ENCODE results near the gene CCNE1.
"Not testable (repeated sequence)": the region's sequence is repeated elsewhere in the genome, so short reads cannot be mapped to it uniquely, and the experiment has no call there.

Gene CCNE1

GRCh38 chr19:29785955-29786589, 25.7 kb upstream of the CCNE1 start:
- in situ Hi-C loops (cut with HindIII; ENCODE audit: low sequenced_read_pairs), result no loop called here

DNA sequence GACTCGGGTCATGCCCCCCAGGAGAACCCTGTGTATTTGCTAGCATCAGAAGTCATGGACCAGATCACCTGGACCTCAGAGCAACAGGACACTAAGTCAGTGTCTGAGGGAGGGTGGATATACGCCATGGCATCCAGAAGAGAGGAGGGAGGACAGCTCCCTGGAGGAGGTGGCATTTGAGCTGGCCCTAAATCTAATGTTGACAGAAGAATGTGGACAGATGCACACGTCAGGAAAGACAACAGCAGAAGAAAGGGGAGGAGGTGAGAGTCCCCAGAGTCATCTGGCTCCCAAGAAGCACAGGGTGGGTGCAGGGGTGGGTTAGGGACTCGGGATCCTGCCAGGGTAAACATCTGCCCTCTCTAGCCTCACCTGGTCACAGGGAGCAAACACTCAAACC, 24.5 kb upstream of the CCNE1 start:
- in situ Hi-C loops (cut with HindIII; ENCODE audit: low sequenced_read_pairs), result no loop called here

DNA sequence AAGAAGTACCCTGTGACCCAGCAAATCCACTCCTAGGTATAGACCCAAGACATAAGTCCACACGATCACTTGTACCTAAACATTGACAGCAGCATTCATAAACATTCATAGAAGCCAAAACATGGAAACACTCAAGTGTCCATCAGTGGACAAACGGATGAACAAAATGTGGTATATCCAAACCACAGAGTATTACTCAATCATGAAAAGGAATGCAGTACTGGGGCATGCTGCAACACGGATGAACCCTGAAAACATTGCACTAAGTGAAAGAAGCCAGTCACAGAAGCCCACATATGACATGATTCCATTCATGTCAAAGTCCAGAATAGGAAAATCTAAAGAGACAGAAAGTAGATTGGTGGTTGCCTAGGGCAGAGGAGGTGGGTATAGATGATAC, 22.8 kb upstream of the CCNE1 start:
- in situ Hi-C loops (cut with HindIII; ENCODE audit: low sequenced_read_pairs), result no loop called here

DNA sequence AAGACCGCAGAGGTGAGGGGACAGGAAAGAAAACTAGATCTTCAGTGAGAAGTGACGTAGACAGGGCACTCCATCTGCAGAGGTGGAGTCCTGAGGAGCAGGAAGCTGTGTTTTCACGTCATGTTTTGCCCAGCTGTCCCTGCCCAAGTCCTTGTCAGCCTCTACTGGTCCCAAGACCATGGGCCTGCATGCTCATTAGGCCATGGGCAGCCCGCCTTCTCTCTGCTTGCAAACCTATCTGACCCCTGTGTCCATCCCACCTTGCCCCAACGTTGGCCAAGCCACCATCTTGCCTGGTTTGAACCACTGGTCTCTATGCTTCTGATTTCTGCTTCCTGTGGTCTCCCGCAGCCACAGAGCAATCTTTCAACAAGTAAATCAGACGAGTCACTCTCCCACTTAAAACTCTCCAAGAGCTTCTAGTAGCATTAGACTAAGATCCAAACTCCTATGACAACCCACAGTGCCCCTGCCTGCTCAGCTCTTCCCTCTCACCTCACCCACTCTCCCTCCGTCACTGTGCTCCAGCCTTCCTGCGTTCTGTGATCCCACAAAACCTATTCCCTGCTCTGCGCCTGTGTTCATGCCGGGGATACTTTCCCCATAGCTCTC, 18.6 kb upstream of the CCNE1 start:
- in situ Hi-C loops (cut with HindIII; ENCODE audit: low sequenced_read_pairs), result no loop called here

DNA sequence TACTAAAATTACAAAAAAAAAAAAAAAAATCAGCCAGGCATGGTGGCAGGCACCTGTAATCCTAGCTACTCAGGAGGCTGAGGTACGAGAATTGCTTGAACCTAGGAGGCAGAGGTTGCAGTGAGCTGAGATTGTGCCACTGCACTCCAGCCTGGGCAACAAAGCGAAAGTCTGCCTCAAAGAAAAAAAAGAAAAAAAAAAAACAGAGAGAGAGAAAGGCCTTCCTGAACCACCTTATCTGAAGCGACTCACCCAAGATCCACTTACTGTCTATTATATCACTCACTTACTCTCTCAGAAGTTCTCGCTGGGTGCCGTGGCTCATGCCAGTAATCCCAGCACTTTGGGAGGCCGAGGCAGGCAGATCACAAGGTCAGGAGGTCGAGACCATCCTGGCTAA, 17.3 kb upstream of the CCNE1 start:
- in situ Hi-C loops (cut with HindIII; ENCODE audit: low sequenced_read_pairs), result not testable (repeated sequence)

GRCh38 chr19:29795461-29796172, 16.2 kb upstream of the CCNE1 start:
- in situ Hi-C loops (cut with HindIII; ENCODE audit: low sequenced_read_pairs), result no loop called here

- in situ Hi-C loops (cut with HindIII; ENCODE audit: low sequenced_read_pairs), result no loop called here
Observed at GRCh38 chr19:29796173-29796573, 15.6 kb upstream of the CCNE1 start.

DNA sequence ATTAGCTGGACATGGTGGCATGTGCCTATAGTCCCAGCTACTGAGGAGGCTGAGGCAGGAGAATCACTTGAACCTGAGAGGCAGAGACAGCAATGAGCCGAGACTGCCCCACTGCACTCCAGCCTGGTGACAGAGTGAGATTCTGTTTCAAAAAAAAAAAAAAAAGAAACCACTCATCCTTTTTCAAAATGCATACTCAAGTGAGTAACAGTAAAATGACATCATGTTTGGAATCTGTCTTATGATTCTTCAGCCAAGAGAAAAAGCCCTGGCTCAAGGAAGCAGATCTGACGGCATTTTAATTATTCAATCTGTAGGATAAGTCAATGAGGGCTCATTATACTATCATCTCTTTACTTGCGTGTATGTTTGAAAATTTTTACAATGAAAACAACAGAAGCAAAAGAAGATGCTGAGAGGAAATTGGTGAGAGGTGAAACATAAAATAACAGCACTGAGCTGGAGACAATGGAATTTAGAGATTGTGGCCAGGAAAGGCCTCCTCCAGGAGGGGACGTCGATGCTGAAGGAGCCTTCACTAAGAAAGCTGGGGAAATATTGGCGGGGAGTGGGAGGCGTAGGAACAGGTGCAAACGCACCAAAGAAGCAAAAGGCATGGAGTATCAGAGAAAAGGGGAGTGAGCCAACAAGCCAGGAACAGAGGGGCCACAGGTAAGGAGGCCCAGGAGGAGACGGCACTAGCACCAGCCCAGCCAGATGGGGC, 12.9 kb upstream of the CCNE1 start:
- in situ Hi-C loops (cut with HindIII; ENCODE audit: low sequenced_read_pairs), result no loop called here

GRCh38 chr19:29800100-29800825, 11.5 kb upstream of the CCNE1 start:
- in situ Hi-C loops (cut with HindIII; ENCODE audit: low sequenced_read_pairs), result no loop called here

GRCh38 chr19:29803951-29804350, 7.8 kb upstream of the CCNE1 start:
- in situ Hi-C loops (cut with HindIII; ENCODE audit: low sequenced_read_pairs), result not testable (repeated sequence)

DNA sequence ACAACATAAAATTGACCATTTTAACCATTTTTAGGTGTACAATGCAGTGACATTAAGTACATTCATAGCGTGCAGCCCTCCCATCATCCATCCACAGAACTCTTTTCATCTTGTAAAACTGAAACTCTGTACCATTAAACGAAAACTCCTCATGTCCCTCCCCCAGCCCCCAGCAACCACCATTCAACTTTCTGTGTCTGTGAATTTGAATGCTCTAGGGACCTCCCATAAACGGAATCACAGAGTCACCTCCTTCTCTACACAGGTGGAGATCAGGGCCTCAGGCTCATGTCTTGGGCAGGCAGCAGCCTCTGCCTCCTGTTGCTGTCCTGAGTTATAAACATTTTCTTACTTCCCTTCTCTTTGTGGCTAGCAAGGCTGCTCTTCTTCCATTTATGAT, 7.3 kb upstream of the CCNE1 start:
- in situ Hi-C loops (cut with HindIII; ENCODE audit: low sequenced_read_pairs), result no loop called here

GRCh38 chr19:29805031-29805965, 6.5 kb upstream of the CCNE1 start:
- in situ Hi-C loops (cut with HindIII; ENCODE audit: low sequenced_read_pairs), result no loop called here

DNA sequence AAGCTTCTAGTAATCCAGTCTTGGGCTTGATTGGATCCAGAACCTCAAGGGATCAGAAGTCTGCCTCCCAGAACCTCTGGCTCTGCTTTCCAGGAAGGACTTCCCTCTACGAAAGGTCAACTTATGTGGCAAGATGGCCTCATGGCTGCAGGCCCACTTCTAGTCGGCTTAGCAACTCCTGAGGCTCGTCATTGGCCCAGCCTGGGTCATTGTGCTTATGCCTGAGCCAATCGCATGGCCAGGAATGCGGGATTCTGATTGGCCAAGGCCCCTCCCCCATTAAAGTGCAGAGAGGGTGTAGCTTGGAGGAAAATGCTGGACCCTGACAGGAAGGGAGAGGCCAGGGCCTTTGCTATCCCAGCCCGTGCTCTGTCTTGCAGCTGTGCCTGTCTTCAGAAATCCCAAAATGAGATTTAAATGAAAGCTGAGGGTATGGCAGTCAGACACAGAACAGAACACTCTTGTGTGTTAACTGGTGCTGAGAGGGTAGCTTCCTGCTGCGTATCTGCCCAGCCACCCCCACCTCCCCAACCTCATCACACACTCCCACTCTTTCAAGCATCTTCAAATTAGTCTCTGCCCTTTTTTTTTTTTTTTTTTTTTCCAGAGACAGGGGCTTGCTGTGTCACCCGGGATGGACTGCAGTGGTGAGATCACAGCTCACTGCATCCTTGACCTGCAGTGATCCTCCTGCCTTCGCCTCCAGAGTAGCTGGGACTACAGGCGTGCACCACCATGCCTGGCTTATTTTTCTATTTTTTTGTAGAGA, 5.5 kb upstream of the CCNE1 start:
- in situ Hi-C loops (cut with HindIII; ENCODE audit: low sequenced_read_pairs), result no loop called here

GRCh38 chr19:29807178-29807577, 4.6 kb upstream of the CCNE1 start:
- in situ Hi-C loops (cut with HindIII; ENCODE audit: low sequenced_read_pairs), result no loop called here

DNA sequence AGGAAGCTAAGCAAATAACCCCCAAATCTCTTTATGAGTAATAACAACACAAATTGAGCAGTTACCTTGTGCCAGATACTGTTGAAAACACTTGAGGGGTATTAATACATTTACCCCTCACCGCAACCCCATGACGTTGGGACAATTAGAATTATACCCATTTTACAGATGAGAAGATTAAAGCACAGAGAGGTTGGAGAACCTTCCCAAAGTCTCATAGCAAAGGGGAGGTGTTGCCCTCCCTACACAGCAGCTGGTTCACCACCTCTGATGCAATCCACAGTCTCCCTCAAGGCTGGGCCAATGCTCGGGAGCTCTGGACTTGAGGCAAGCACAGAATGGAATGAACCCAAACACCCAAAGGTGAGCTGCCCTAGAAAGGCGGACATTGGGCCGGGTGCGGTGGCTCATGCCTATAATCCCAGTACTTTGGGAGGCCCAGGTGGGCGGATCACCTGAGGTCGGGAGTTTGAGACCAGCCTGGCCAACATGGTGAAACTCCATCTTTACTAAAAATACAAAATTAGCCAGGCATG, 3.9 kb upstream of the CCNE1 start:
- in situ Hi-C loops (cut with HindIII; ENCODE audit: low sequenced_read_pairs), result no loop called here

DNA sequence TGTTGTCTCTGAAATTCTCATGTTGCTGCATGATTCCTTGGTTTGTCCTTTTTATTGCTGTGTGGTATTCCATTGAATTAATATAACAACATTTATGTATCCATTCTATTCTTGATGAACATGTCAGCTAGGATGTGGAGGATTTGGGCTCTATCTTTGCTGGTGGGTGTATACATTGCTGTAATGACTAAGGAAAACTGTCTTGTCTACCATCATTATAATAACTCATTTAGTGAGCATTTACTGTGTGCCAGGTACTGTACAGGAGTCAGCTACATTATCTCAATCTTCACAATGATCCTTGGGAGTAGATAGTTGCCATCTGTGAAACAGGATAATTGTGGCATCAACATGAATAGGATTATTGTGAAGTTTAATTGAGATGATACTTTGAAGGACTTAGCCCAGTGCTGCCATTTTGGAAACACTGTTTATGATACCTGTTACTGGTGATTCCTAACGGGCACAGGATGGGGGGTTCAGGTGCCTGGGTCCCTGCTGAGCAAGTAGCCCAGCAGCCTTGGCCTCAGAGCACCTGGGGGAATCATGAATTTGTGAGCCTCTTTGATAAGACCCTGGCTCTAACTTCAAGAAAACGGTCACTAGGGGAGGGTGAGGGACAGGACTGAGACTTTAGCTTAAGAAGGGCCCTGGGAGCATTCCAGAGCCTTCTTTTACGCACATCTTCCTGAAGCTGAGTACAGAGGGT, 1.8 kb upstream of the CCNE1 start:
- in situ Hi-C loops (cut with HindIII; ENCODE audit: low sequenced_read_pairs), result no loop called here

- in situ Hi-C loops (cut with HindIII; ENCODE audit: low sequenced_read_pairs), result no loop called here
Observed at GRCh38 chr19:29810504-29810871, 1.3 kb upstream of the CCNE1 start.

DNA sequence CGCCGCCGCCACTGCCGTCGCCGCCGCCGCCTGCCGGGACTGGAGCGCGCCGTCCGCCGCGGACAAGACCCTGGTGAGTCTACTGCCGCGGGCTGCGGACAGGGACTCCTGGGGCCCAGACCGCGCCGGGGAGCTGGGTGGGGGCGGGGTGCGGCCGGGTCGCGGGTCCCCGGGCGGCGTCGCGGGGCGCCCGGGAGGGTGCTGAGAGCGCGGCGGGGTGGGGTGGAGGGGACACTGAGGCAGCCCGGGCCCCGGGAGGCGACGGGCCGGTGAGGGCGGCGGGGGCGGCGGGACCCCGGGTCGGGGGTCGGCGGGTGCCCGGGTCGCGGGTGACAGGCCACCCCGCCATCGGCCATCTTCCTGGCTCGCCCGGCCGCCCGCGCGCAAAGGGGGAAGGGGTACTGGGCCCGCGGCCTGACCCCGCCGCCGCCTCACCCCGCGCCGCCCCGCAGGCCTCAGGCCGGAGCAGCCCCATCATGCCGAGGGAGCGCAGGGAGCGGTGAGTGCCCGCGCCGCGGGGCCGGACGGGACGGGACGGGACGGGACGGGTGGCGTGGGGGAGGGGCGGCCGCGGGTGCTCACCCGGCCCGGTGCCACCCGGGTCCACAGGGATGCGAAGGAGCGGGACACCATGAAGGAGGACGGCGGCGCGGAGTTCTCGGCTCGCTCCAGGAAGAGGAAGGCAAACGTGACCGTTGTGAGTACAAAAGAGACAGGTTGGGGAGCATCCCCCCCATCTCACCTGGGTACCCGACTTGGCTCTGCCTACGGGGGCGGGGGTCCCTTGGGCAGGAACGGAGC, 489 bp downstream of the CCNE1 start:
- in situ Hi-C loops (cut with HindIII; ENCODE audit: low sequenced_read_pairs), result no loop called here

All from DLD1 (cell line).